Endometrial microvascular endothelial cells (primary cell): ENCODE results near the gene OR2A12. TPM values are rescaled to one million over a fixed set of nuclear protein-coding genes. Genes with fewer than 3 reads are reported as not detected.
"Not testable (repeated sequence)": the region's sequence is repeated elsewhere in the genome, so short reads cannot be mapped to it uniquely, and the experiment has no call there.

Experiments used
- in situ Hi-C: cut with HindIII; loops from 2 replicates; pipeline ENCODE4 v1.10.0; 2017; ENCODE audit warnings: low sequenced_read_pairs, low pct_unique_long_range_greater_than_20kb; ENCODE audit errors: inconsistent ontology term
- total RNA-seq: library from RNA; depleted of rRNA; stranded (reverse); fragments of >200 nt; gene quantifications from one replicate; pipeline ENCODE4 v1.2.3, GENCODE V29; 2015; ENCODE audit errors: inconsistent ontology term

Gene OR2A12
- total RNA-seq, 1 donor from 2014 or later, result not detected

- in situ Hi-C loops, result no loop called here
Observed at GRCh38 chr7:144109283-144109682, 23.2 kb downstream of the OR2A12 start, which contains the start of gene OR2A2. TSS of gene OR2A2 (plus strand) at chr7:144109583. CDS start at chr7:144109583, 0 bp downstream.

- in situ Hi-C loops, result no loop called here
Observed at GRCh38 chr7:144110272-144110671, 24.2 kb downstream of the OR2A12 start.

- in situ Hi-C loops, result no loop called here
Observed at GRCh38 chr7:144113651-144114050, 27.6 kb downstream of the OR2A12 start.

- in situ Hi-C loops, result no loop called here
Observed at GRCh38 chr7:144118341-144118740, 32.3 kb downstream of the OR2A12 start.

- in situ Hi-C loops, result no loop called here
Observed at GRCh38 chr7:144122876-144123275, 36.8 kb downstream of the OR2A12 start, which contains the start of gene OR2A14. TSS of gene OR2A14 (plus strand) at chr7:144123176. CDS start at chr7:144129113, 5,937 bp downstream.

- in situ Hi-C loops, result no loop called here
Observed at GRCh38 chr7:144127714-144128334, 41.7 kb downstream of the OR2A12 start.

- in situ Hi-C loops, result not testable (repeated sequence)
Observed at GRCh38 chr7:144129601-144130000, 43.5 kb downstream of the OR2A12 start.

- in situ Hi-C loops, result no loop called here
Observed at GRCh38 chr7:144130730-144131129, 44.7 kb downstream of the OR2A12 start.

GRCh38 chr7:144132262-144132661 is 46.2 kb downstream of the OR2A12 start:
- in situ Hi-C loops, result no loop called here

GRCh38 chr7:144133307-144133706 is 47.2 kb downstream of the OR2A12 start:
- in situ Hi-C loops, result no loop called here

GRCh38 chr7:144134116-144134515 is 48.0 kb downstream of the OR2A12 start:
- in situ Hi-C loops, result no loop called here

GRCh38 chr7:144137501-144137900 is 51.4 kb downstream of the OR2A12 start:
- in situ Hi-C loops, result no loop called here

- in situ Hi-C loops, result no loop called here
Observed at GRCh38 chr7:144142187-144142586, 56.1 kb downstream of the OR2A12 start.

- in situ Hi-C loops, result no loop called here
Observed at GRCh38 chr7:144144426-144144825, 58.3 kb downstream of the OR2A12 start.

GRCh38 chr7:144148224-144148827 is 62.2 kb downstream of the OR2A12 start:
- in situ Hi-C loops, result no loop called here

Other genes starting within 250 kb of the OR2A12 start
- gene TCAF1, start 184.1 kb upstream of the OR2A12 start, total RNA-seq, result 54.2 TPM
- not detected for gene OR2F2, start 151.0 kb upstream of the OR2A12 start, total RNA-seq
- gene OR2F1, start 131.4 kb upstream of the OR2A12 start, total RNA-seq, result not detected
- gene OR6B1, start 86.0 kb upstream of the OR2A12 start, total RNA-seq, result not detected
- gene OR2A5, start 37.3 kb upstream of the OR2A12 start, total RNA-seq, result not detected
- gene OR2A25, start 16.5 kb upstream of the OR2A12 start, total RNA-seq, result not detected
- not detected for gene OR2A2, start 23.3 kb downstream of the OR2A12 start, total RNA-seq
- gene OR2A14, start 36.9 kb downstream of the OR2A12 start, total RNA-seq, result not detected
- gene CTAGE4, start 97.2 kb downstream of the OR2A12 start, total RNA-seq, result 0.19 TPM
- not detected for gene ARHGEF35, start 109.6 kb downstream of the OR2A12 start, total RNA-seq
- not detected for gene OR2A42, start 153.3 kb downstream of the OR2A12 start, total RNA-seq
- gene OR2A7, start 178.5 kb downstream of the OR2A12 start, total RNA-seq, result 0.09 TPM
- 0.19 TPM for gene CTAGE8, start 183.0 kb downstream of the OR2A12 start, total RNA-seq
- gene OR2A1, start 226.1 kb downstream of the OR2A12 start, total RNA-seq, result not detected